SIG-M5 treated with dmso at 0.1 percent for 504 hours (cell line): ENCODE results near the gene ZNF804A.
"Not testable (repeated sequence)": the region's sequence is repeated elsewhere in the genome, so short reads cannot be mapped to it uniquely, and the experiment has no call there.

Experiments
- DNase-seq: peaks from one replicate; lab custom pipeline; 2025; ENCODE audit not compliant: unreplicated experiment; lab: John Stamatoyannopoulos, UW

Gene ZNF804A

DNA sequence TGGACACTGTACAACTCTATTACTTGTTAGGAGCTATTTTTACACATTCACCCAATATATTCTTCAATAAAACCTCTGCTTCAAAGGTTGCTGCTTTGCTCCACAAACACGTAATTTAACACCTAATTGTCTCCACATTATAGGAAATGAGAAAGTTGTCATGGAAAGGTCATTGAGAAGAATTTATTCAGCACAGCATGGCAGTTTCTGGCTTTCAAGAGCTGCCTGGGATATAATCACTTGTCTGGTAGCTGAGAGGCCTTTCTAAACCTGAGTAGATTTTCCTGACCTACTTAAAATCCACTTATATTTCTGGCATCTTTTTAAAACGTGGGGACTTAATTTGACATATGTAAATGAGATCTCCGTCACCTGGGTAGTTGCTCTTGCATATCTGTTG lies 216.1 kb downstream of the ZNF804A start:
- DNase-seq, result no peak

GRCh38 chr2:184815824-184816223 lies 217.5 kb downstream of the ZNF804A start:
- no peak for DNase-seq

DNA sequence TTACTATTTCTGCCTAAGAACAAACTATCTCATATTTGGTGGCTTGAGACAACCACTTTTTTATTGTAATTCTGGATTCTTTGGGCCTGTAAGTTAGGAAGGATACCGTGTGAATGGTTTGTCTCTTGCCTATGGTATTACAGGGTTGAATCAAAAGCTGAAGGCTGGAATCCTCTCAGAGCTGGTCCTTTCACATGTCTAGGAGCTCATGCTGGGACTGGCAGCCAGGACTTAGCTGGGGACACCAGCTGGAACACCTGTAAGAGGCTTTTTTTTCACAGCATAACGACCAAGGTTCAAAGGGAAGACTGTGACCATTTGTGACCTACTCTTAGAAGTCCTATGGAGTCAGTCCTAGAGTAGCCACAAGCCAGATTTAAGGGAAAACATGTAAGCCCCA lies 226.3 kb downstream of the ZNF804A start:
- DNase-seq, result no peak

- DNase-seq, result no peak
Measured at GRCh38 chr2:184830531-184830930, 232.2 kb downstream of the ZNF804A start.

- DNase-seq, result no peak
Measured at GRCh38 chr2:184834699-184835397, 236.5 kb downstream of the ZNF804A start.

DNA sequence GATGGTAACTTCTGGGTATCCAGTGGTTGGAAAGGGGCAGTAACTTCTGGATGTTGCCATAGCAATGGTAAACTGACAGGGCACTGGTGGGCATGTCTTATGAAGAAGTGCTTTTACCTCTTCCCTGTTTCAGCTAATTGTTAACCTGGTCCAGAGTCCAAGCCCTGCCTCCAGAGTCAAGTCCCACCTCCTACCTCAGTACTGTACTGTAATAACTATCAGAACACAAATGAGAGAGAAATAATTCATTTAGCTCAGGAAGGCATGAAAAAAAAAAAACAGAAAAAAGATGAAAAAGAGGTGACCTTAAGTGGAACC lies 237.0 kb downstream of the ZNF804A start:
- DNase-seq, result no peak

- DNase-seq, result no peak
Measured at GRCh38 chr2:184847331-184847730, 249.0 kb downstream of the ZNF804A start.

- DNase-seq, result no peak
Measured at GRCh38 chr2:184849516-184849915, 251.2 kb downstream of the ZNF804A start.

- DNase-seq, result no peak
Measured at GRCh38 chr2:184851576-184851975, 253.2 kb downstream of the ZNF804A start.

DNA sequence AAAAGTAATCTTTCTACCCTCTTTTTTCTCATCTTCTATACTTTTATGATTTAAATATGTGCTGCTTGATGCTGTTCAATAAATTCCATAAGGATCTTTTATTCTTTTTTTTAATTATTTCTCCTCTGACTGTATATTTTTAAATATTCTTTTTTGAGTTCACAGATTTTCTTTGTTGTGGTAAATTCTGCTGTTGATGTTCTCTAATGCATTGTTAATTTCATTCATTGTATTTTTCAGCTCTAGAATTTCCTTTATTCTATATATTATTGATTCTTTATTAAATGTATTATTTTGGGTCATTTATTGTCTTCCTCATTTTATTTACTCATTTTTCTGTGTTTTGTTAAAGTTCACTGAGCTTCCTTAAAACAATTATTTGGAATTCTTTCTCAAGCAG lies 260.9 kb downstream of the ZNF804A start:
- DNase-seq, result no peak

DNA sequence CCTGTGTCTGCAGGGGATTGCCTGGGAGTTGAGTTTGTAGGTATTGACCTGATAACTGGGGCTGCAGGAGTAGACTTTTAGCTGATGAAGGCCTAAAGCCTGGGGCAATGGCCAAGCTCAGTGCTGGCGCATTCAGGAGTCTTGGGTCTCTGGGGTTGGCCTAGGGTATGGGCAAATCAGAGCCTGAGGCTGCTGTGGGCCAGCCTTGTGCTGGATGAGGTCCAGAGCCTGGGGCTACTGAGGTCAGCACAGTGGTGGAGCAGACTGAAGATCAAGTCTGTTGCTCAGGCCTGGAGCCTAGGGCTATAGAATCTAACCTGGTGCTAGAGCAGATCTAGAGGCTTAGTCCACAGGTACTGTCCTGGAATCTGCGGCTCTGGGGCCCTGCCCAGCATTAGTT lies 262.4 kb downstream of the ZNF804A start:
- no peak for DNase-seq

DNA sequence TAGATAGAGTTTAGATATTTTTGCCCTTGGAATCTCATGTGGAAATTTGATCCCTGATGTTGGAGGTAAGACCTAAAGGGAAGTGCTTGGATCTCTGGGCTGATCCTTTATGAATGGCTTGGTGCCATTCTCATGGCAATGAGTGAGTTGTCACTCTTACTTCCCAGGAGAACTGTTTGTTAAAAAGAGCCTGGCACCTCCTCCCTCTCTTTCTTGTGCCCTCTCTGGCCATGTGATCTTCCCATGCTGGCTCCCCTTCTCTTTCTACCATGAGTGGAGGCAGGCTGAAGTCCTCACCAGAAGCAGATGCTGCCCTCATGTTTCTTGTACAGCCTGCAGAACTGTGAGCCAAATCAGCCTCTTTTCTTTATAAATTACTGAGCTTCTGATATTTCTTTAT lies 276.9 kb downstream of the ZNF804A start:
- DNase-seq, result no peak

DNA sequence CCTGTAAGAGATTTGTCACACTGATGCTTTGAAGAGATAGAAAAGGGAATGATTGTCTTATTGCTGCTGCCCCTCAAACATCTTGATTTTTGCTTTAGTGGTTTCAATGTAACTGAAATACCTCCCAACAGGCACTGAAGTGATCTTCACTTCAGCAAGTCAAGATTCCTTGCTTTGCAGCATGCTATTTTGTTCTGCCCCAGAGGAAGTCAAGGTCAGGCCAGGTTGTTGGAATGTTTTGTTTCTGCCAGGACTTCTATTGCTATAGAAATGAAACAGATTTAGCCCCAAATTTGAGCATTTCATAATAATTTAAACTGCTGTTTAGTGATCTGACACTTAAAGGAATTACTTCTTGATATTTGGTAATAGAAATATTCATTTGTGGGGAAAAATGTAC lies 277.6 kb downstream of the ZNF804A start:
- no peak for DNase-seq

DNA sequence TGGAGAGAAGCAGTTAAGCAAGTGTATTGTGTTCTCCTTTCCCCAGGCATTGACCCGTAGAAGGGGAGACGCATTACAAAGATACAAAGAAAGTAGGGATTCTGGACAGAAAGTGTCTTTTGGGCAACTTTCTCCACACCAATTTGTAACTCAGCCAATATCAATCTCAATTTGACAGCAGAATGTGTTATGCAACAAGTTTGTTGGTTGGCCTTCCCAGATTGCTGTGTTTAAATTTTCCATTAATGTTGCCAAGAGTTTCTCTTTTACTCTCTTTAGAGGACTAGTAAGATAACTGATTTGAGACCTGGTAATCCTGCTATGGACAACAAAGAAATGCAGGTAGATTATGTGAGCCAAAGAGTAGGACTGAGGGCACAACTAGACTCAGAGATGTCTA lies 279.6 kb downstream of the ZNF804A start:
- no peak for DNase-seq

- no peak for DNase-seq
Measured at GRCh38 chr2:184879671-184880070, 281.3 kb downstream of the ZNF804A start.

DNA sequence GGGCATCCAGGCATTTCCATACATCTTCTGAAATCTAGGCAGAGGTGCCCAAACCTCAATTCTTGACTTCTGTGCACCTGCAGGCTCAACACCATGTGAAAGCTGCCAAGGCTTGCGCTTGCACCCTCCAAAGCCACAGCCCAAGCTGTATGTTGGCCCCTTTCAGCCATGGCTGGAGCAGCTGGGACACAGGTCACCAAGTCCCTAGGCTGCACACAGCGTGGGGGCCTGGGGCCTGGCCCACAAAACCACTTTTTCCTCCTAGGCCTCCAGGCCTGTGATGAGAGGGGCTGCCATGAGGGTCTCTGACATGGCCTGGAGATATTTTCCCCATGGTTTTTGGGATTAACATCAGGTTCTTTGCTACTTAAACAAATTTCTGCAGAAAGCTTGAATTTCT lies 288.3 kb downstream of the ZNF804A start:
- not testable (repeated sequence) for DNase-seq

DNA sequence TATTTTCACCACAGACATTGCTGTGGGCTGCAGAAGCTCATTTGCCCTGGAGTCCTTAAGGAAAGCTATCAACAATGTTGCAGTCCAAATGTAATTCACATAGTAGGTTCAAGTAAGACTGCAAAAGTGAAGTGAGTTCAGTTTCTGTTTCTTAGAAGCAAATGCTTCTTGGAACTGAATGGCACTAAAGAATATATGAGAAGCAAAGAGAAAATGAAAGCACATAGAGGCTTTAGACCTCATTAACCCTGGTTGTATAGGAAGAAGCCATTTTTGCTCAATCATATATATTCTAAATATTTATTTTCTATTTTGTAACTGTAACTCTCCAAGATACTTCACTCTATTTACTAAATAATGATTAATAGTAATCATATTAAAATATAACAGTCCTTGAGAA lies 292.0 kb downstream of the ZNF804A start:
- no peak for DNase-seq

GRCh38 chr2:184904991-184905390 lies 306.7 kb downstream of the ZNF804A start:
- no peak for DNase-seq

DNA sequence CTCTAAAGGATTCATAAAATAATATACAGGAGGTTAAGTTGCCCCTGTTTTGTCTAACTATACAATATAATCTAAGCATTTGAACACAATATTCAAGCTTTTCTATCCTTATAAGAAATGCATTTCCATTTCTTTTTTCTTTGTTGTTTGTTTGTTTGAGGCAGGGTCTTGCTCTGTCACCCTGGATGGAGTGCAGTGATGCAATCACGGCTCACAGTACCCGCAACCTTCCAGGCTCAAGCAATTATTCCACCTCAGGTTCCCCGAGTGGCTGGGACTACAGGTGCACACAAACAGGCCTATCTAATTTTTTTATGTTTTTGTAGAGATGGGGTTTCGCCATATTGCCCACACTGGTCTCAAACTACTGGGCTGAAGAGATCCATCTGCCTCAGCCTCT lies 307.8 kb downstream of the ZNF804A start:
- DNase-seq, result no peak

DNA sequence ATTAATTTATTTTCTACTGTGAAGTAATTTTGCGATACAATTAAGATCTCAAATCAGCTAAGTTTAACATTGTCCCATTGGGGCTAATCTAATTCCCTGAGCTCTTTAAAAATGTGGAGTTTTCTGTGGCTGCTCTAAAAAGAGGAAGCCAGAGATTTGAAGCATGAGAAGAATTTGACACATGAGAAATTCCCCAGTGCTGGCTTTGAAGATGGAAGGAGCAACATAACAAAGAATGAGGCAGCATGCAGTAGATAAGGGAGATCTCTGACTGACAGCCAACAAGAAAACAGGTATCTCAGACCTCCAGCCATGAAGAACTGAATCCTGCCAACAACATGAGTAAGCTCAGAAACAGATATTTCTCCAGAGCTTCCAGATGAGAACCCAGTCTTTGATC lies 308.4 kb downstream of the ZNF804A start:
- no peak for DNase-seq

DNA sequence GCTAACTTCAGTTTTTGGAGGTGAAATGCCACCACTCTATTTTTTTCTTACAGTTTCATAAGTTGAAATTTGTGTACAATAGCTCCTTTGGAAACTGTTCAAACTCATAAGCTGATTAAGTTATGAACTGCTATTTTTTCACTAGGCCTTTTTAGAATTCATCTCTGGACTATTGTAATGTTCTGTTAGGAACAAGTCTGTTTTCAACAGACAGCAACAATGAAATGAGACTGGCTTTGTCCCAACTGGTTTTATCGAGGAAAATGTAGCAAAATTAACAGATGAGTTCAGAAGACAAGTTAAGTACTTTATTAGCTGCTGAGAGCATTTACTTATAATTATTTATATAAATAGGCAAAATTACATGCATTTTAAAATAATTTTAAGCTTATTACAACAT lies 310.6 kb downstream of the ZNF804A start:
- DNase-seq, result no peak

GRCh38 chr2:184920451-184920965 lies 322.2 kb downstream of the ZNF804A start:
- DNase-seq, result no peak

- no peak for DNase-seq
Measured at GRCh38 chr2:184921676-184922075, 323.3 kb downstream of the ZNF804A start.
